PC-9 (cell line): ENCODE results near the gene WRNIP1.

Experiments used
- EZH2 ChIP-seq: fragments of 200-600 bp; sonication (generic); IDR thresholded peaks from 2 replicates; pipeline ENCODE4 v1.8.0; 2017; ENCODE audit warnings: antibody characterized with exemption, low read depth
- TF ChIP-seq, protein P1 (sequence below): fragments of 200-600 bp; sonication (generic); conservative IDR thresholded peaks from 2 replicates; pipeline ENCODE4 v1.6.1; 2017; ENCODE audit warnings: mixed run types, antibody characterized with exemption, mild to moderate bottlenecking, moderate library complexity

DNA sequence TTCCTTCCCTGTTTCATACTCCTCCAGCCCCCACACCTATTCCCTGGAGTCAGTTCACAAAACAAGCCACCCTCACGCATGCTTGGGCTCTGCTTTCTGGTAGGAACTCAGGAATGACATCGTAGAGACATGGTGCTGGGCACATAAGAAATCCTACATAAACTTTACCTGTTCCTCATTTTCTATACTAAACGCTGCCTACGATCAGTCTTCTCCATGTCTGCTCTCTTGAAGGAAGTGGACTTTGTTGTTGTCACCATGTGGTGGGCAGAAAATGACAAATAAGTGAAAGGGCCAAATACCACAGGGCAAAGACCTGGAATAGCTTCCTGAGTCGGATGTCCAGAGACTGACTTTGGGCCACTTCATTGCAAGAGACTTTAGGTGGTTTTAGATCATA, 24.6 kb upstream of the WRNIP1 start:
- TF ChIP-seq, protein P1, sequence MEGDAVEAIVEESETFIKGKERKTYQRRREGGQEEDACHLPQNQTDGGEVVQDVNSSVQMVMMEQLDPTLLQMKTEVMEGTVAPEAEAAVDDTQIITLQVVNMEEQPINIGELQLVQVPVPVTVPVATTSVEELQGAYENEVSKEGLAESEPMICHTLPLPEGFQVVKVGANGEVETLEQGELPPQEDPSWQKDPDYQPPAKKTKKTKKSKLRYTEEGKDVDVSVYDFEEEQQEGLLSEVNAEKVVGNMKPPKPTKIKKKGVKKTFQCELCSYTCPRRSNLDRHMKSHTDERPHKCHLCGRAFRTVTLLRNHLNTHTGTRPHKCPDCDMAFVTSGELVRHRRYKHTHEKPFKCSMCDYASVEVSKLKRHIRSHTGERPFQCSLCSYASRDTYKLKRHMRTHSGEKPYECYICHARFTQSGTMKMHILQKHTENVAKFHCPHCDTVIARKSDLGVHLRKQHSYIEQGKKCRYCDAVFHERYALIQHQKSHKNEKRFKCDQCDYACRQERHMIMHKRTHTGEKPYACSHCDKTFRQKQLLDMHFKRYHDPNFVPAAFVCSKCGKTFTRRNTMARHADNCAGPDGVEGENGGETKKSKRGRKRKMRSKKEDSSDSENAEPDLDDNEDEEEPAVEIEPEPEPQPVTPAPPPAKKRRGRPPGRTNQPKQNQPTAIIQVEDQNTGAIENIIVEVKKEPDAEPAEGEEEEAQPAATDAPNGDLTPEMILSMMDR, result no peak
- TF ChIP-seq EZH2, result no peak
